ENCODE results near the gene NUDT8. TPM values are rescaled to one million over a fixed set of nuclear protein-coding genes. Genes with fewer than 3 reads are reported as not detected.

NUDT8 gene, protein sequence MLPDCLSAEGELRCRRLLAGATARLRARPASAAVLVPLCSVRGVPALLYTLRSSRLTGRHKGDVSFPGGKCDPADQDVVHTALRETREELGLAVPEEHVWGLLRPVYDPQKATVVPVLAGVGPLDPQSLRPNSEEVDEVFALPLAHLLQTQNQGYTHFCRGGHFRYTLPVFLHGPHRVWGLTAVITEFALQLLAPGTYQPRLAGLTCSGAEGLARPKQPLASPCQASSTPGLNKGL
- total RNA-seq, result 3.9 and 8.2 TPM in 2 replicates

DNA sequence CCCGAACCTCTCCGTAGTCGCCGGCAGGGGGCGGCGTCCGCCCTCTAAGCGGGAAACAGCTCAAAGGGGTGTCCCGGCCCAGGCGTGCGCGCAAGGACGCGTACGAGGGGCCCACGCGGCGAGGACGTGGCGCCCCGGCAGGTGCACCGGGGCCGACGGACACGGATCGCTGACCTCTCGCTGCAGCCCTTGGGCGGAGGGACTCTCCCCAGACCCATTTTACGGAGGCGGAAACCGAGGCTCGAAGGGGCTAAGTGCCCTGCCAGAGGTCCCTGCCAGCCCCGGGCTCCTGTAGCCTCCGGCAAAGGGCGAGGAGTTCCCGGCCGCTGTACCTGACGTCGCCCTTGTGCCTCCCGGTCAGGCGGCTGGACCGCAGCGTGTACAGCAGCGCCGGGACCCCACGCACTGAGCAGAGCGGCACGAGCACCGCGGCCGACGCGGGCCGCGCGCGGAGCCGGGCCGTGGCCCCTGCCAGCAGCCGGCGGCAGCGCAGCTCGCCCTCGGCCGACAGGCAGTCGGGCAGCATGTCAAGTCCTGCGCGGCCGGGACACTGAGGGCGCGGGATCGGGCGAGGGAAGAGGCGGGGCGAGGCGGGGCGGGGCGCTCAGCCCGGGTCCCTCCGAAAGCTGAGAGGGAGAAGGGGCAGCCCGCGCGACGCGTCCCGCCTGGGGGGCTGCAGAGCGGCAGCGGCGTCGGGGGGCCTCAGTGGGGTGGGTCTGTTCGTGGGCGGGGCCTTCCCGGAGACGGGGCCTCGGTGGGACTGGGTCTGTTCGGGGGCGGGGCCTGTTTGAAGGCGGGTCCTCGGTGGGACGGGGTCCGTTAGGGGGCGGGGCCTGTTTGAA, at the start of gene NUDT8:
Gene NUDT8 (minus strand): TSS at position 552 of the 842 bp plus-strand sequence. CDS start 26 bp downstream, at position 526.
- DNase-seq (ENCODE audit: low read depth), result peak; percentile 33

DNA sequence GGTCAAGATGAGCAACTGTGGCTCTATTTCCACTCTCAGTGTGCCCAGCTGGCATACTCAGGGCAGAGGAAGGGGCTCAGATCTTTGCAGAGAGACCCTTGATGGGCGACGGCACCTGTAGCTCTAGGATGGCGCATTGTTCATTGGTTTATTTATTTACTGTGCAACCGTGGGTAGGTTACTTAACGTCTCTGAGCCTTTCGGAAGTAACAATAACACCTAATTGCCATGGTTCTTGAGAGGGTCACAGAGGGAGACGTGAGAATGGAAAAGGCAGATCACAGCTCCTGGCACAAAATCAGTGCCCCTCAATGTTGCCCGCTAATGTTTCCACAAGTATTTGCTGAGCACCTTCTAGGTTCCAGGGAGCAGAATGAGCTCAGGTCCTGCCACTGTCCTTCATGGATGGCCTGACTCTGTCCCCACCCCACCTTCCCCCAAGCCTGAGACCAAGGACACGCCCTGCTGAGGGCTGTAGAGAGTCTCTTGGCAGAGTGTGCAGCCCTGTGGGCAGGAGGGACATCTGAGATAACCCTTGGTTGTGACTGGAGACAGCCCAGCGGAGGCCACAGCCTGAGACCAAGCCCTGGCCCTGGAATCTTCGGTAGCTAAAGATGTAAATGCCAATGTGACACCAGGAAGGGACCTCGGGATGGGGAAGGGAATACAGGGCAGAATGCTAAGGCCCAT, 45.5 kb upstream of the NUDT8 start:
- DNase-seq (ENCODE audit: low read depth), result no peak

DNA sequence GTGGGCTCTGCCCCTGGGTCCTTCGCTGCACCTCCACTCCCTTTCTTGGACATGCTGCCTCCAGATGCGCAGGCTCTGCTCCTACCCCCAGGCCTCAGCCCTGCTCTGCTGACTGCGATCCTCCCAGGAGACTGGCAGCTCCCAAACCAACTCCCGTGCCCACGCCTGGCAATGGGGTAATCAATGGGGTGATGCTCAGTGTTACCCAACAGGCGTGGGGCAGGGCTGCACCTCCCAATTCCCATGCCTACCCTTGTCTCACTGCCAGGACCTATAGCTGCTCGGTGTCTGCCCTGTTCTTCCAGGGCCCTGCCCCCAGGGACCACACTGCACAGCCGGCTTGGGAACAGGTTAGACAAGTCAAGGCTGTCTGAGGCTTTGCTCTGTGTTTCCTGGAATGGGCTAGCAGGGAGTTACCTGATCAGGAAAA, 44.7 kb upstream of the NUDT8 start, which contains the start of gene ALDH3B2:
Gene ALDH3B2 (minus strand): TSS at position 182 of the 430 bp plus-strand sequence. CDS start 7,688 bp downstream, outside the sequence.
- peak; percentile 23 for DNase-seq (ENCODE audit: low read depth)

DNA sequence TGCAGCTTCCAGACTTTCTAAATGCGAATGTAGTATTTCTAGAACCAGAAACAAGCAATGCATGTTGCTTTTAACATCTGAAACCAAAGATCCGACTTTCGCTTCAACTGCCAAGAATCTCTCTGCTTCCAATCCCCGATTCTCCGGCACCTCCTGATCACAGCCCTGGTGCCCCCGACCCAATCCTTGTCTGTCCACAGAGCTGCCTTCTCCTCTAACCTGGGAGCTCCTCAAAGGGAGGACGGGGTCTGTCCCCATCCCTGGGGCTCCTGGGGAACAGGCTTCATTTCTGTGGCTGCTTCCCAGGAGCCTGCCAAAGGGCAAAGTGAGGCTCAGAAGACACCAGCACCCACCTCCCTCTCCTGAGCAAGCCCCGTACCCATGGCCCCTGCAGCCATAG, 44.2 kb upstream of the NUDT8 start:
- DNase-seq (ENCODE audit: low read depth), result no peak

DNA sequence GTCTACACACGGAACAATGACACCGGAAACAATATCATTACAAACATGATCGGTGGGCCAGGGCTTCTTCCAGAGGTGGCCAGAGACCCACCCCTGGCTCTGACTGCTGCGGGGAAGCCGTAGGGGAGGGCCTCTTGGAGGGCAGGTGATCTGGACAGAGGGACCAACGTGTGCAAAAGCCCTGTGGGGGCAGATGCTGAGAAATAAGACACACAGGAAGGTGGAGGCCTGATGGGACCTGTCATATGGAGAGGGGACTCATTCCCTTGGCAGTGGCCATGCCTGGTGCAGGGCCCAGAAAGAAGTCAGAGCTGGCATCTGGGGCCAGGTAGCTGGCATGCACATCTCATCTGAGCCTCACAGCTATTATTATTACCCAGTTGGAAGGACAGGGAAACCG, 43.6 kb upstream of the NUDT8 start:
- no peak for DNase-seq (ENCODE audit: low read depth)

DNA sequence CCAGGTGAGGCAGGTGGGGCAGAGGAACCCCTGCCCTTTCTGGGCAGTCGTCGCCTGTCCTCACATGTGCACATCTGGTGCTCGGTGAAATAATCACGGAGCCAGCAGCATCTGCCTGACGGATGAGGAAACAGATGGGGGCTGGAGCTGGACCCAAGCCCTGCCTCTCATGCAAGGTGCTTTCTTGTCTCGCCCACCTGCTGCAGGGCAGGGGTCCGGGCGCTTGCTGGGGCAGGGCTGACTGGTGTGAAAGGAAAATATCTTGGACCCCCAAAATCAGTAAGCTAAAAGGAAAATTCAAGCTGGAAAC, 41.4 kb upstream of the NUDT8 start:
- no peak for DNase-seq (ENCODE audit: low read depth)

DNA sequence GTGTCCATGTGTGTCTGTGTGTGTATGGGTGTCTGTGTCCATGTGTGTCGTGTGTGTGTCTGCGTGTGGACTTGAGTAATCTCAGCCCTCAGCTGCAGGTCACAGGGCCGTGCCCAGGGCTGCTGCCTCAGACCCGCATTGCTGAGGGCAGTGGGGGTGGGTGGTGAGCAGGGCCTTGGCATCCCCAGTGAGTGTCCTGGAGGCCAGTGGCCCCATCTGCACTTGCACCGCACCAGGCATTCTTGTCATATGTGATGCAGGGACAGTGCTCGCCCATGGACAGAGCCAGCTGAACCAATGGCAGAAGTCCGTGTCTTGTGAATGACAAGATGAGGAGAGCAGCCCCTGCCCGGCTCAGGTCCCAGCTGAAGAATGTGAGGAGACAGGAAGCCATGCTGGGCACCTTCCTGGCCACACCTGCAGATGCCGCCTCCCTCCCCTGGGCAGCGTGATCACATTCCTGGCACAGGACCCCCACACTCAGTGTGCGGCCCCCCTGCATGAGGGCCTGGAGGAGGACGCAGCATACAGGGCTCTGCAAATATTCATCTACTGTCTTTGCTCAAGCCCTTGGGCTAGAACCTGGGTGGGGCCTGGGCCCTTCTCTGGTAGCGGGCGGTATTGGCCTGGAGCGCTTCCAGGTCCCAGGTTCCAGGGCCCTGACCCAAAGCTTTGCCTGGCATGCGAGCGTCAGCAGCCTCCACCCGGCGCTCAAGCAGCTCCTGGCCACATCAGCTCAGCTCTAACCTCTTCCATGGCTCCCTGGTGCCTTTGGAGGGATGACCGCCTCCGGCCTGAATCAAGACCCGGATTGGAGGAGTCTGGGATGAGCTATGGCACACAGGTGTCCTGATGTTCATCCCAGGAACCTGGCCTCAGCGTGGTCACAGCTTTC, 40.8 kb upstream of the NUDT8 start:
- no peak for DNase-seq (ENCODE audit: low read depth)

DNA sequence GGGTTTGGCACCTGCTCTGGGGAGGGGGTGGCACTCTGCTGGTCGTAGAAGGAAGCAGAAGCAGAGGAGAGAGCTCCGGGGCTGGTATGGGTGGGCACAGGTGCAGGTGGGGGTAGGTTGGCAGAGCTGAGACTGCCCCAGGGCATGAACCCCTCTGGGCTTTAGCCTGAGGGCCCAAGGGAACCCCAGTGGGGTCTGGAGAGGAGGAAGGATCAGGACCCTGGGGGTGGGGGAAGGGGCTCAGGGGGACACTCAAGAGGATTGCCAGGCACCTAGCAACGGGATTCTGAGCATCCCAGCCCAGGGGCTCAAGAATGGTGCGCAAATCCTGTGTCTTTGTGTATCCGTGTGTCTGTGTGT, 38.4 kb upstream of the NUDT8 start:
- no peak for DNase-seq (ENCODE audit: low read depth)

DNA sequence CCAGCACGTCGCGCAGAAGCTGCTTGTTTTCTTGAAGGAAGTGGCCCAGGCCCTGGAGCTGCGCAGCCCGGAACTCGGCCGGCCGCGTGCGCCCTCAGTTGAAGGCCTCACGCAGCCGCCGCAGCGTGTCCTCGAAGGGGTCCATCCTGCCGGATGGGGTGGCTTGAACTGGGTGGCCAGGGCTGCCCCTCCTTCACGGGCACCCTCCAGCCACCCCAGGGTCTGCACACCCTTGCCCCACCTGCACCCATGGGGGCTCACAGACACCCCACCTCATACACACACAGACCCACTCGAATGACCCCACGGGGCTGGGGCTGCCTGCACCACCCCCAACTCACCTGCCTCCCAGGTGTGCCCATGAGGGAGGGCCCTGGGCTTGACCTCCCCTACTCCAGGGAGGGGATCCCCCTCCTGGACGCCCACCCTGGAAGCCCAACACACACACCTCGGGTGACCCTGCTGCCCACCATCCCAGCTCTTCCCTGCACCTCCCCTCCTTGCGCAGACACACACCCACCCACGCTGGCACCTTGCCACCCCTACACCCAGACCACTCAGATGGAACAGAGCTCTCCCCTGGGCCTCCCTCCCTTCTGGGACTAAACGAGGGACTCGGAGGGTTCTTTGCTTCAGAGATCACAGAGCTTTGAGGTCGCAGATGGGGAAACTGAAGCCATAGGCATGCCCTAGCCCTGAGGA, 37.9 kb upstream of the NUDT8 start:
- DNase-seq (ENCODE audit: low read depth), result no peak

DNA sequence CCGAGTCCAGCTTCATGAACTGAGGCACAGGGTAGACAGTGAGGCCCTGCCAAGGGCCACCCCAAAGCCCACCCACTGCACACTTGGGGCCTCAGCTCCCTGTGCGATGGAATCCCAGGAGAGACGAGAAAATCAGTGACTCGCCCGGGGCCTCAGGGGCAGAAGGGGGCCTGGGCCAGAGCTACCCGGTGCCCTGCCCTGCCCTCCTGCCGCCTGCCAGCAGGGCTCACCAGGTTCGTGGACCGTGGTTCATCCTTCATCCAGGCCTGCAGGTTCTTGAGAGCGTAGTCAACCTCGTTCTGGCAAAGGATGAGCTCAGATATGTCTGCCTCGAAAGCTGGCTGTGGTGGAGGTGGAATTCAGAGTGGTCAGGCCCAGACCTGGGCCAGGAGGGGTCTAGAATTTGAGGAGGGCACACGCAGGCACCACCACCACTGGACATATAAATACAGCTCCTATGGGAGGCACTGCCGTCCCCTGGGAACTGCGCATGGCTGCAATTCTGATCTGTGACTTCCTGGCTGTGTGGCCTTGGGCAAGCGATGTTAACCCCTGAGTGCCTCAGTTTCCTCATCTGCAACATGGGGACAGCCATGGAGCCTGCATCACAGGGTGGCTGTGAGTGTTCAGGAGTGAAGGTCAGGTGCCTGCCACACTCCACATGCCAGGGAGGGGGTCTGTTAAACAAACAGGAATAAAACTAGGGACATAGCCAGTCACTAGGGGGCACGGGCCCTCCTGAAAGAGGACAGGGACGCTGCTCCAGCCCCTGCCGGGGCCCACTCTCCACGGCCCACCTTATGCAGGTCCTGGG, 37.1 kb upstream of the NUDT8 start:
- no peak for DNase-seq (ENCODE audit: low read depth)

DNA sequence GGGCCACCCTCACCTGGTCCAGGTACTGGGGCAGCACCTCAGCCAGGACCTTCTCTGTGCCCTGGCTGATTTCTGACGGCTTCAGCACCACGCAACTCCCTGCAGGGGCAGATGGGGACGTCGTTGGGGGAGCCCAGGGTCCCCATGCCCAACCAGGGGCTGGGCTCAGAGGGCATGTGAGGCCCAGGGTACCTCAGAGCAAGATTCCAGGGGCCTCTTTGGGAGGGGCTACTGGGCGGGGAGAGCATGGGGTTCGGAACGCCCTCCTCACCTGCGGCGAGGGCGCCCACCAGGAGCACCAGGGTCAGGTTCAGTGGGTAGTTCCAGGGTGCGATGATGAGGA, 36.5 kb upstream of the NUDT8 start:
- DNase-seq (ENCODE audit: low read depth), result no peak

DNA sequence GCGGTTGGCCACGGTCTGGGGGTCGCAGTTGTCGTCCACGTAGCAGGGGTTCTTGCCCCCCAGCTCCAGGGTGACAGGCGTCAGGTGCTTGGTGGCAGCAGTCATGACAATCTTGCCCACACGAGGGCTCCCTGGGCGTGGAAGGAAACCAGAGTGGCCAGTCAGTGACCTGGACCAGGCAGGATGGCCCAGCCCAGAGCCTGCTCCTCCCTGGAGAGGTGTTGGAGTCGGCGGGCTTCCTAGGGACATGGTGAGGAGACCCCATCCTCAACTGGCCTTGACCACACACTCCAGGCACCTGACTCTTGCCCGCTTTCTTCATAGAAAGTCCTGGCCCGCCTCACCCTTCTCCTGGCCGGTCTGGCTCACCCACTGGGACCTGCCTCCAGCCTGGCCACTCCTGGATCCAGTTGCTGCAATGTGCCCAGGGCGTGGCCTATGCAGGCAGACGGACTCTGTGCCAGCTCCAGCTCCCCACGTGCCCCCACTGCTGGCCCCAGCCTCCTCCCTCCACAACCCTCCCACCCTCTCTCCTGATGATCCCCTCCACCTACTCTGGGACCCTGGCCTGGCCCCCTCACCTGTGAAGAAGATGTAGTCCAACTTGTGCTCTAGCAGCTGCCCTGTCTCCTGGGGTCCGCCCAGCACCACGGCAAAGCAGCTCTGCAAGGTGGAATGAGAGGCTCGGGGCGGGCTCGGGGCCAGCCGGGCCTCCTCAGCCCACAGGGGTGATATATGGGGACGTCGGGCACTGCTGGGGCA, 36.0 kb upstream of the NUDT8 start:
- DNase-seq (ENCODE audit: low read depth), result no peak

DNA sequence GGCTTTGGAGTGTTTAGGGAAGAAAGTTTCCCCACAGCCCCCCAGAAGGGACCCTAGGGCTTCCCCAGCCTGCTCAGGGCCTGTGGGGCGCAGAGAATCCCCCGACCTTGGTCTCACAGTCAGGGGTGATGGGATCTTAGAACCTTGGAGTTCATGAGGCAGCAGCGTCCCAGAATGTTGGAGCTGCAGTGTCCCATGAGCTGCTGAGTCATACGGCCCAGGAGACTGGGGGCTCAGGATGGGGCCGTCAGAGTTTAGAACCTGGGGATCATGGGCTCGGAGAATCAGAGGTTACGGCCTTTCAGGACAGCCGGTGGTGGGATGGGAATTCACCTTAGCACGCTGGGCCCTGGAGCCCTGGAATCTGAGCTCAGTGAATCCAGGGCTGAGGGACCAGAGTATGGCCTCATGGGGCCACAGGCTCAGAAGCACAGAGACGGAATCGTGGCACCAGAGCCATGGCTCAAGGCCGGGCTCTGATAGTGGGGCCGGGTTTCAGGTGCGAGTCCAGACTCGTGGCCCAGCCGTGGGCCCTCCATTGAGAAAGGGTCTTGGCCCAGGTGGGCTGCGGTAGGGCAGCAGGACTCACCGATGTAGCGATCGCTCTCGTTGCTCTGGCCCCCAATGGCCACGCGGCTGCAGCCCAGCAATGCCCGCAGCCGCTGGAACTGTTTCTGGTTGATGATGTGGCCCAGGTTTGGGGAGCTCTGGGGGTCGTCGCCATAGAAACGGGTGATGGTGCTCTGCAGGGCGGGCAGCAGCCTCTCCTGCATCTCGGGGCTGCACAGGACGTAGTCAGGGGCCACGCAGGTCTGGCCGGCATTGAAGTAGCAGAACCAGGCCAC, 35.2 kb upstream of the NUDT8 start:
- DNase-seq (ENCODE audit: low read depth), result no peak

DNA sequence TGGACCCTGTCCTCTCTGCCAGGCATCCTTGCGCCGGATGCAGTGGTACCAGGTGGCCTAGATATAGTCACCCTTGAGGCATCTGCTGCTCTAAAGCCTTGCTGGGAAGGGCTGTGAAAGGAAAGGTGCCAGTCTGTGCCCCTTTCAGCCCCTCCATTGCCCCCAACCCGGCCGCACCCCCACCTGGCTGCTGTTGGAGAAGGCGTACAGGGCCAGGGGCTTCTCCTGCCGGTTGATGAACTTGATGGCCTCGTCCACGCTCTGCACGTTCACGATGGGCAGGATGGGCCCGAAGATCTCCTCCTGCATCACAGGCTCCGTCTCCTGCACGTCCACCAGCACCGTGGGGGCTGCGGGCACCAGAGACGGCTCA, 34.5 kb upstream of the NUDT8 start:
- DNase-seq (ENCODE audit: low read depth), result no peak

DNA sequence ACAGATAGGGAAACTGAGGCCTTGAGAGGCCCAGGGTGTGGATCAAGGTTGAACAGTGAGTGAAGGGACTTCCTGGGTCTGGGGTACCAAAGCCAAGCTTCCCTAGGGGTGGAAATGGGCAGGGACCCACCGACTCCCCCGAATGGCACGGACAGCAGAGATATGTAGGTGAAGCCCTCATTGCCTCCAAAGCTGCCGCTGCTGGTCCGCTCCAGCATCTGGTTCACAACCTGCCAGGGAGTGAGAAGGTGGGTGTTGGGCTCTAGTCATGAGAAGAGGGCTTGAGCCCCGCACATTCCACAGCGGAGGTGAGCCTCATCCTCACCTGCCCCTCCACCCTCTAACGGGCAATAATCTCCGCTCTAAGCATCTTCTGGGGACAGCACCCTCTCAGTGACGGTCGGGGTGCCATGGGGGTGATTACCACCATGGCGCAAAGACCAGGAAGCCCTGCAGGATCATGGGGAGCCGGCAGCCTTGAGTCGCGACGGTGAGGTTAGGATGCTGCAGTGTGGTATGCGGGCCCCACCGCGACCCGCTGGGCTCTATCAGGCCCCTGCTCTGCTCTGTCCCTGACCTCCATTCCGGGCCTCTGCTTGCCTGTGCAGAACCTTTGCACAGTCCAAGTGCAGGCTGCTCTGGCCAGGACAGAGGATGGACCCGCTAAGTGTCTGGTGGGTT, 33.9 kb upstream of the NUDT8 start:
- no peak for DNase-seq (ENCODE audit: low read depth)

DNA sequence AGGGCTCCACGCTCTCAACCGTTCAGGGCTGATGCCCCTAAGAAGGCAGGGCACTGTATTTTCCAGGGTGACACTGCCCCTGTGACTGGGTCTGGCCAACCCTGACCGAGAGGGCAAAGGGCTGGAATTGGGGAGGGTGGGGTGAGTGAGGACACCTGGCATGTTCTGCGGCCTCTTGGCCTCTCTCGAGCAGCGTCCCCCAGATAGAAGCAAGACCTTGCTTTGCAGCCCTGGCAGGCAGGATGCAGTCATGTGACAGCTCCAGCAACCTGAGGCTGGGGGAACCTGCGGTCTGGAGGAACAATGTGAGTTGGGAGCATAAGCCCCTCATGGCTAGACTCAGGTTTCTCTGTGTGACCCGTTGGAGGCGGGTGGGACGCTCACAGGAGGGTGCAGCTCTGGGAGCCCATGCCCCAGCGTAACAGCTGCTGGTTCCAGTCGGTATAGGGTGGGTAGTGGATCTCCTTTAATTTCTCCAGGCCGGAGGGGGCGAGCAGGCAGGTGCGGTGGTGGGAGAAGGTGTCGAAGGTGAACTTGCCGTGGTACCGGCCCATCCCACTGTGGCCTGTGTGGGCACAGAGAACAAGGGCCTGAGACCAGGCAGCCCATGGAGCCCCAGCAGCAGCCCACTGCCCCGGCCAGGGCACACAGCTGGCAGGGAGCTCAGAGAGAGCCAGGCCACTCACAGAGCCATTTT, 33.2 kb upstream of the NUDT8 start:
- DNase-seq (ENCODE audit: low read depth), result no peak

DNA sequence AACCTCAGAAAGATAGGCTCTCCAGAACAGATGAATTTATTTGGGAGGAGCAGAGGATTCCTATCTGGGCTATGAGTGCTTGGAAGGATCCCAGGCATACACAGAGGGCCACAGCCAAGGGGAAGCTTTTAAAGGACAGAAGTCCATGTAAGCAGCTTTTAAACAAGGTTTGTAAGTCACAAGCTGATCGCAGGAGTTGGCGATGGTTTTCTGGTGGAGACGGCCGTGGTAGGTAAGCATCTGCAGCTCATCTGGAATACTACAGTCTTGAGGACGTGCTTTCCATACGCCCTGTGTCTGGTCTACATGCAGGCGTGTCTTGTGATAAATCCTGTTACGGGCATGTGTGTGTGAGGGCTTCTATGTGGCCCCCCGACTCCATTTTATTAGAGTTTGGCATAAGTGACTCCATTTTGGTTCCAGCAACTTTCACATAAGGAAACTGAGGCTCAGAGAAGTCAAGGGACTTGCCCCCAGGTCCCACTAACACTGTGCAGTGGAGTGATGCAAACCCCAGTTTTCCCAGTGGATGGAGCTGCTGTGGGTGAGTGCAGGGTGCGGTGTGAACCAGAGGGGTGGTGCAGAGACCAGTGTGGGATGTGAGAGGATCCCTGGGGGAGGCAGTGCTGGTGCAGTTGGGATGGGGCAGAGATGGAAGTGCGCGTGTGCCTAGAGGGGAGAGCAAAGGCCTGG, 32.6 kb upstream of the NUDT8 start:
- DNase-seq (ENCODE audit: low read depth), result no peak

Data from renal cortical epithelial cell (primary cell).